ENCODE results near the gene WDR46.
"Not testable (repeated sequence)": the region's sequence is repeated elsewhere in the genome, so short reads cannot be mapped to it uniquely, and the experiment has no call there.

The WDR46 gene

DNA sequence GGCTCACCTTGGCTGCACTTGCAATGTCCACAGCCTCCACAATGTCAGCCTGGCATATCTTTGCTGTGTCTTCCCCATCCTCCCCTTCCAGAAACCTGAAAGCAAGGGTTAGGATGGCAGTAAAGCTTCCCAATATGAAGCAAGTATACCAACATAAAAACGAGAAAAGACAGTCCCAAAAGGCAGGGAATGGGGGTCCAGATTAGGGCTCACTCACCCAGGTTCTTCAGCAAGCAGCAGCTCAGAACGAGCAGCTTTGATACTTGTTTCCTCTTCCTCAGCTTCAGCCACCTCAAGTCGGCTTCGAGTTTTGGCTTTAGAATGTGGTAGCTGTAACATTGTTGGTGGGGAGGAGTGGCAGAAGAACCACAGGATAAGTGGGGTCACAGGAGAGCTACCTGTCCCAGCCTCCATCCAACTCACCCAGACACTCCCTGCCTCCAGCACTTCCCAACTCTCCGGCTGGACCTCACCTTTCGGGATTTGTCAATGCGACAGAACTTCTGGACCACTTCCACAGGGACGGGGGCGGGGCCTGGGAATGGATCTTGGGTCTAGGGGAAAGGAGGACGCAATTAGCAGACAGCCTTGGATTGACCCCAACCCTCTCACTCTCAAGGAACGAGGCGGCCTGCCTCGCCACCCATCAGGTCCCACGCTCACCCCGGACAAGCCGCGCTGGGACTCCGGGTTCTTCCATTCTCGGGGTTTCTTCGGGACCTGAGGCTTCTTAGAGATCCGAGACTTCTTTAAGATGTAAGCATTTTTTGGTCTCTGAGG, 708 bp downstream of the WDR46 start:
- DNase-seq (ENCODE audit: low read depth), result no peak

DNA sequence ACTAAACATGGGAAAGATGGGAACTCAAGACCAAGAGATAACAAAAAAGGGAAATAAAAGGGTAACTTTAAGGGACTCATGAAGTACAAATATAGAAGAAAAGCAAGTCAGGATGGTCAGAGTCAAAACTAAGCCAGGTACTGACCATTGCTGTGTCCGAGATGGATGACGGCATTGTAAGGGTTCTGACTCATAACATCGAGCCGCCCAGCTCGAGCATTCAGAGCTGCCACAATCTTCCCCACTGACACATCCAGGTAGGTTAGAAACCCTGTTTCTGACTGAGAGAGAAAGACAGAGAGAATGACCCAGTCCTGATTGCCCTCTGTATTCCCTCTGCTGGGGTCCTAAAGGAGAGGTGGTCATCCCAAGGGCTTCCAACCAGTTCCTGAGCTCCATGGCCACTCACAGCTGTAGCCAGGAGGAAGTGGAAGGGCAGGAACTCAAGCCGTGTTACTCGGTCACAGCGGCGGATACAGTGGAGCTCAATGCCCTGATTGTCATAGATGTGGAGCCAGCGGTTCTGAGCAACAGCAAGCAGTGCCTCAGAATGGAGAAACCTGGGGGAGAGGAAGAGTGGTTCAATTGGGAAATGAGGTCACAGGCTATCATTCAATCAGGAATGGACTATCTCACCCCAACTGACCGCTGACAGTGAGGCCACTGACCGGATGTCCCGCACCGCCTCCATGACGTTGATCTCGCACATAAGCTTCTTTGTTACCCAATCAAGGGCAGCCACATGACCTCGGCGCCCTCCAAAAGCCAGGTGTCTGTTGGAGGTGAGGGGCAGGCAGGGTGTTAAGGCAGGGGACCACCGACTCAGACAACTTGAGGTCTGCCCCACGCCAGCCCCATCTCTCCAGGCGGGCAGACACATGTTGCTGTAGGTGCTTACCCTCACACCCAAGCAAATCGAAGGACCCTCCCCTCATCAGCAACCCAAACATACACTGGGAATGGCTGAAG, 1.8 kb downstream of the WDR46 start:
- DNase-seq (ENCODE audit: low read depth), result no peak

GRCh38 chr6:33285214-33285613, 3.8 kb downstream of the WDR46 start:
- not testable (repeated sequence) for DNase-seq (ENCODE audit: low read depth)

- no peak for DNase-seq (ENCODE audit: low read depth)
Observed at GRCh38 chr6:33280539-33280938, 8.5 kb downstream of the WDR46 start.

- DNase-seq (ENCODE audit: low read depth), result no peak
Observed at GRCh38 chr6:33279971-33280511, 9.0 kb downstream of the WDR46 start.

DNA sequence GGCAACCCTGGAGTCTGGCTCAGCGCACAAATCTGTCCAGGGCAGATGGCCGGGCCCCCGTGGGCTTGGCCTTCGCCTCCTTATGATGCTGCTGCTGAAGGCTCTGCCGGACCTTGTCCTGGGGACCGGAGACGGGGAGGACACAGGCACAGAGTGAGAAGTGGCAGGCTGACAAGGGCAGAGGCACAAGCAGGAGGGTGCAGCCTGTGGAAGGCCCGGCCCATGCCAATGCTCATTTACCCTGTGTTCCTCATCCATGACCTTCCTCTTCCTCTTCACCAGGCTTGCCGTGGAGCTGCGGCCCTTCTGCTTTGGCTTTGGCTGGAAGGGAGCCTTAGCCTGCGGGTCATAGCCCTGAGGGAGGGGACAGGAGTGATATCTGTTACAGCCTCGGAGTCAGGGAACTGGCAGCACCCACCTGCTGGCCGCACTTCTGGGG, 9.8 kb downstream of the WDR46 start:
- no peak for DNase-seq (ENCODE audit: low read depth)

GRCh38 chr6:33278810-33279209, 10.2 kb downstream of the WDR46 start:
- DNase-seq (ENCODE audit: low read depth), result no peak

DNA sequence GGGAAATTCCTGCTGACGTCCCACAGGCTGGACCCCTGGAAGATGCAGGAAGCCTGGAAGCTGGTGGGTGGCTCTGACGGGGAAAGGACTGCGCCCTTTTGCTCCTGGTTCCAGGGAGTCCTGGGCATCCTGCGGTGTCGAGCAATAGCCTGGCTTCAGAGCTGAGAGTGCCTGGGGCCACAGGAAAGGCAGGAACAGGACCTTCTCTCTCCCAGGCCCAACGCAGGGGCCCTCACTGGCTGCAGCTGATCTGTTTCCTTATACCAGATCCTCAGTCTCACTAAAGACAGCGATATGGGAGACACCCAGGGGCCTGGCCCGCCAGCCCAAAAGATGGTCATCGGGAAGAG, 10.7 kb downstream of the WDR46 start:
- DNase-seq (ENCODE audit: low read depth), result no peak

GRCh38 chr6:33277663-33278391, 11.2 kb downstream of the WDR46 start:
- DNase-seq (ENCODE audit: low read depth), result no peak

- peak; percentile 59 for DNase-seq (ENCODE audit: low read depth)
Observed at GRCh38 chr6:33276864-33277662, 12.0 kb downstream of the WDR46 start, which contains the start of gene B3GALT4. B3GALT4 (plus strand) TSS chr6:33277123; CDS start chr6:33277420, 297 bp downstream.

DNA sequence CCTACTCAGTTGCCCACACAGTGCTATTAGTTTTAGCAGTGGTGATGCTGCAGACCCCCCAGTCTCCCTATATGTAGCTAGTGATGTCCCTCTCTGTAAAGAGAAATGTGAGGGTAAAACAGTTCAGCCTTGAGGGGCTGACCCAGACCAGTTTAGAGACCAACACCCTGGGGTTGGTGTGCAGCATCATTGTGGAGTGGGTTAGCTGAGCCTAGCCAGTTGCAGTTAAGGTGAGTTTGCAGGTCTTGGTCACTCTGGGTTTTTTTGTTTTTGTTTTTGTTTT, 12.5 kb downstream of the WDR46 start:
- DNase-seq (ENCODE audit: low read depth), result no peak

DNA sequence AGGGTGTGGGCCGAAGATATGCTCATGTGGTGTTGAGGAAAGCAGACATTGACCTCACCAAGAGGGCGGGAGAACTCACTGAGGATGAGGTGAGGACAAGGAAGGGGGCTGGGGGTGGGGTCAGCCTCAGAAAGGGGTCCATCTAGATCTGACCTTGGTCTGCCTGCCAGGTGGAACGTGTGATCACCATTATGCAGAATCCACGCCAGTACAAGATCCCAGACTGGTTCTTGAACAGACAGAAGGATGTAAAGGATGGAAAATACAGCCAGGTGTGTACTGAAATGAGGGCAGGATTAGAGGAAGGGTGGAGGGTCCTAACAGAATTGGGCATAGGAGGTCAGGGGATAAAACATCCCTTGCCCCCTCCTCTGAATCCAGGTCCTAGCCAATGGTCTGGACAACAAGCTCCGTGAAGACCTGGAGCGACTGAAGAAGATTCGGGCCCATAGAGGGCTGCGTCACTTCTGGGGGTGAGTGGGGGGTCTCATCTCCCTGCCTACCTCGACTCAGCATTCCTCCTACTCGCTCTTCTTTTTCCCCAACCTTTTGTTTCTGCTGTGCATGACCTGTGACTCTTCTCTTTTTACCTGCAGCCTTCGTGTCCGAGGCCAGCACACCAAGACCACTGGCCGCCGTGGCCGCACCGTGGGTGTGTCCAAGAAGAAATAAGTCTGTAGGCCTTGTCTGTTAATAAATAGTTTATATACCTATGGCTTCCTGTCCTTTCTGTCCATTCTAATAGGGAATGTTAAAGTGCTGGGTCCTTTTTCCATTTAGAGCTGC, 13.1 kb downstream of the WDR46 start:
- not testable (repeated sequence) for DNase-seq (ENCODE audit: low read depth)

DNA sequence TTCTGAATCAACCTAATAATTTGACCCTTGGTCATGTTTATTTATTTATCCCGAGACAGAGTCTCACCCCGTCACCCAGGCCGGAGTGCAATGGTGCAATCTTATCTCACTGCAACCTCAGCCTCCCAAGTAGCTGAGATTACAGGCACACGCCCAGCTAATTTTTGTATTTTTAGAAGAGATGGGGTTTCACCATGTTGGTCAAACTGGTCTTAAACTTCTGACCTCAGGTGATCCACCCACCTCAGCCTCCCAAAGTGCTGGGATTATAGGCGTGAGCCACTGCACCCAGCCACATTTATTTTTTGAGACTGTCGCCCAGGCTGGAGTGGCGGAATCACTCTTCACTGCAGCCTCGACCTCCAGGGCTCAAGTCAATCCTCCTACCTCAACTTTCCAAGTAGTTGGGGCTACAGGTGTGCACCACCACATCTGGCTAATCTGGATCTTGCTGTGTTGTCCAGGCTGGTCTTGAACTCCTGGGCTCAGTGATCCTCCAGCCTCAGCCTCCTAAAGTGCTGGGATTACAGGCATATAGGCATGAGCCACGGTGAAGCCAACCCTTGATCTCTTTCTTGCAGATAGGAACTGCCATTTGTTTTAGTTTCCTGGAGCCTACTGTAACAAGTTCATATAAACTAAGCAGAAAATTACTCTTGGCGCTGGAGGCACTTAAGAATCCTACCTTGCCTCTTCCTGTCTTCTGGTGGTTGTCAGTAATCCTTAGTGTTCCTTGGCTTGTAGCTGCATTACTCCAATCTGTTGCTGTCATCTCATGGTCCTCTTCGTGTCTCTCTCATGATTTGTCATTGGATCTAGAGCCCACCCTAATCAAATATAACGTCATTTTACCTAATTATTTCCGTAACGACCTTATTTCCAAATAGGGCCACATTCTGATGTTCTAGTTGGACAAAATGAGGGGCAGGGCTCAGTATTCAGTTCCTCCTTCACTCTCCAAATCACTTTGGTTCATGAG, 14.8 kb downstream of the WDR46 start:
- DNase-seq (ENCODE audit: low read depth), result no peak

DNA sequence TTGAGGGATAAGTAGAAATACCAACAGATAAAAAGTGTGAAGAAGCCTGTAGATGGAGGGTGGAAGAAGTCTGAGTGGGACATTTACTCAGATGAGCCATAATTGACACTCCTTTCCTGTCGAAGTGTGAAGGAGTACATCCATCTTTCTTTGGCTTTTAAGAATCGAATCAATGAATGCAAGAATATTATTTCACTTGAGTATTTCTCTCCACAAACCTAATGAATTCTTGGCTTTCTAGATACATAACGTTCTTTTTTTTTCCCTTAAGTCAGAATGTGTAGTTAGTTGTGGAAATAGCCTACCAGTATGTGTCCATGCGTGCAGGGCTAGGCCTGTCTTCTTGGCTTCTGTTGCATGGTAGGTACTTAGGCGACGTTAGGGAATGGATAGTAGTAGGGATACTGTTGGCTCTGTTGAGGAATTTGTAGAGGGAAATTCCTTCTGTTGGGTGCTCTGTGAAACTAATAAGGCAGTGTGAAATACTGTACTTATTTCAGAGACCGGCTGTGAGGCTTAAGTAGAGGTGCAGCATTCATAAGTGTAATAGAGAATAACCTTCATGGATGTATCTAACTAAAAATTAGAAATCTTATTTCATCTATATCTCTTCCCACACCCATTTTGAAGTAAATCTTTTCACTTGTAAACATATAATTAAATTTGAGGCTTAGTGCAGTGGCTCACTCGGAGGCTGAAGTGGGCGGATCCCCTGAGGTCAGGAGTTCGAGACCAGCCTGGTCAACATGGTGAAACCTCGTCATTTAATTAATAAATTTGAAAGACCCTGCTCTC, 15.7 kb downstream of the WDR46 start:
- DNase-seq (ENCODE audit: low read depth), result no peak

DNA sequence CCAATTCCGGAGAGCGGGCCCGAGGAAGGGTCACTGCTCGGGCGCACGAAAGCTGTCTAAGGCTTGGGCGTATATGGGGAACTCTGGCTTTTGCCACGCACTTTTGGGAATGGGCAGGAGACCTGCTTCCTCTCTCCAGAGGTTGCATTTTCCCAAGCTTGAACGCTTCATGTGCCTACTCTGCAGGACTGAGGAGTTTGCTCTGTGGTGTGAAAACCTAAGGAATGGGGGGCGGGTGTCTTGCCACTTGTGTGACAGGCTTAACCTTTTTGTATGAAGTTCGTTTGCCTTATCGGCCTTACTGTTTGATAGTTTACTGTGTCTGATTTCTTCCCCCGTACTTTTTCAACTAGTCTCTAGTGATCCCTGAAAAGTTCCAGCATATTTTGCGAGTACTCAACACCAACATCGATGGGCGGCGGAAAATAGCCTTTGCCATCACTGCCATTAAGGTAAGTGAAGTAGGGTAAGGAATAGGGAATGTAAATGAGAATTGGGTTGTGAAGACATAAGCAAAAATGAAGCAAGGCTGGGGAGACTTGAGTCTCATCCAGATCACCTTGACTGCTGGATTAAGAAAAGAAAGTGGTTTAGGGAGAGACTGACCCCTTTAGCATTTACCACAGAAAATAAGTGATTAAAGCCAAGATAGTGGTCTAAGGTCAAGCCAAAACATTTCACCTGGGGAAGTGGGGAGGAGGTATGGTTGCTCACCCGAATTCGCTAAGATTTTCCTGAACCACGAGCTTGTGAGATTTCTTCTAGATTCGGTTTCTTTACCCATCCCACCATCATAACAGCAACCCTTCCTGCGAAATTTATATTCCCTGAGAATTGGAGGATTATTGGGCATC, 16.5 kb downstream of the WDR46 start:
- no peak for DNase-seq (ENCODE audit: low read depth)

DNA sequence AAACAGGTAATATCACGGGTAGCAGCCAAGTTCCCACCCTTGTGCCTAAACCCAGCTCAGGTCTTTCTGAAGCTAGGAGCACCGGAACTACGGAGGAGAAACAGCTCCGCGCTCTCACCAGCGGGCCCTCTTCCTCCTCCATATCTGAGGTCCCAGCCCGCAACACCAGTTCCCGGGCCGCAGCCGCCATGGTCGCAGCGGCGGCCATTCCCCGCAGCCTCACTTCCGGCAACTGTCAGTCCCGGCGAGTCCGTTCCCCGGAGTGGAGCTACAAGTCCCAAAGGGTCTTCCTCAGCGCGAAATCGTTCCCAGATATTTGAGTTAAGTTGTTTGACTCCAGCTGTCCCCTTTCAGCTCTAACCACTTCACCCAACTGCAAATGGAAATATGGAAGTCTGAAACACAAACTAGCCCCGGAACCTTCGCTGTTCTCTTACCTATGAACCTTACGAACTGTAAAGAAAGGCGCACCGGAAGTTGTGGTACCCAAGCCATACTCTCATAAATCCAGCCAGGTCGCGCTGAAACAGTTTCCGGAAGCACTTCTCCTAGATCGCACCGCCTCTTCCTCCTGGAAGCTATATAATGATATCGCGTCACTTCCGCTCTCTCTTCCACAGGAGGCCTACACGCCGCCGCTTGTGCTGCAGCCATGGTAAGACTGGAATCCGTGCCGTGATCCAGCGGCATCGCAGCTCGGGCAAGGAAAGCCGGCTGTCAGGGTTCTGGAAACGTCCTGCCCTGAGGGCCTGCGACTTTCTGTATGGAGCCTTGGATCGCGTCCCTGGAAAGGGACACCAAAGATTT, 17.4 kb downstream of the WDR46 start, which contains the start of the genes RPS18 and VPS52:
RPS18 (plus strand) TSS at position 608 of the 807 bp plus-strand sequence; CDS start at position 653, 45 bp downstream.
VPS52 (minus strand) TSS at position 409 of the 807 bp plus-strand sequence; CDS start at position 208, 201 bp downstream.
- DNase-seq (ENCODE audit: low read depth), result peak; percentile 74

Measured in stimulated activated CD8-positive, alpha-beta memory T cell treated with anti-CD3 and anti-CD28 coated beads, Interleukin-12 subunit alpha, Interleukin-12 subunit beta, amount 100 ng/mL, for 4 hours (primary cell).